SK-MEL-5 (cell line): ENCODE data around the gene MCRIP2. TPM values are rescaled to one million over a fixed set of nuclear protein-coding genes. Genes with fewer than 3 reads are reported as not detected.
A peak's percentile ranks its signal among the peaks of the same experiment; 100 is the strongest.

Experiments used
- DNase-seq: peaks from one replicate; pipeline ENCODE4 v3.0.0-alpha.2; 2016; ENCODE audit warnings: low read depth, low spot score
- in situ Hi-C: cut with HindIII; loops from 2 replicates; pipeline ENCODE4 v1.10.0; 2016; ENCODE audit warnings: low sequenced_read_pairs, high pct_unique_total_duplicates, low pct_unique_long_range_greater_than_20kb
- total RNA-seq: library from RNA; depleted of rRNA; stranded (reverse); fragments of >200 nt; shearing (Covaris generic); gene quantifications from 2 replicates; pipeline ENCODE4 v1.2.3, GENCODE V29; 2014

The MCRIP2 gene
- total RNA-seq, 1 experiment from 2014 or later, result 34.4 TPM

GRCh38 chr16:642189-643049, 791 bp downstream of the MCRIP2 start:
- in situ Hi-C loops, result no loop called here
- DNase-seq, result peak; percentile 20

GRCh38 chr16:643050-643368, 1.4 kb downstream of the MCRIP2 start:
- no peak for DNase-seq
- in situ Hi-C loops, result no loop called here

GRCh38 chr16:644556-644955, 2.9 kb downstream of the MCRIP2 start:
- no peak for DNase-seq
- in situ Hi-C loops, result no loop called here

GRCh38 chr16:645852-646678, 4.4 kb downstream of the MCRIP2 start:
- DNase-seq, result no peak
- in situ Hi-C loops, result no loop called here

- no peak for DNase-seq
- in situ Hi-C loops, result no loop called here
Measured at GRCh38 chr16:646679-647172, 5.1 kb downstream of the MCRIP2 start.

- no peak for DNase-seq
- in situ Hi-C loops, result no loop called here
Measured at GRCh38 chr16:647173-647902, 5.7 kb downstream of the MCRIP2 start.

- DNase-seq, result peak; percentile 69
- in situ Hi-C loops, result no loop called here
Measured at GRCh38 chr16:648071-648780, 6.6 kb downstream of the MCRIP2 start.

GRCh38 chr16:648781-649589, 7.4 kb downstream of the MCRIP2 start, which contains the start of gene WDR90:
TSS of gene WDR90 (plus strand) at chr16:649365. CDS start at chr16:649417, 52 bp downstream.
- DNase-seq, result peak; percentile 87
- in situ Hi-C loops, result no loop called here

- DNase-seq, result no peak
- in situ Hi-C loops, result no loop called here
Measured at GRCh38 chr16:649631-650030, 8.0 kb downstream of the MCRIP2 start.

GRCh38 chr16:651844-652243, 10.2 kb downstream of the MCRIP2 start:
- in situ Hi-C loops, result no loop called here
- DNase-seq, result peak; percentile 45

- no peak for DNase-seq
- in situ Hi-C loops, result no loop called here
Measured at GRCh38 chr16:652454-653305, 11.1 kb downstream of the MCRIP2 start.

GRCh38 chr16:654034-654433, 12.4 kb downstream of the MCRIP2 start:
- DNase-seq, result no peak
- in situ Hi-C loops, result no loop called here

- in situ Hi-C loops, result no loop called here
Measured at GRCh38 chr16:657487-657886, 15.9 kb downstream of the MCRIP2 start.

GRCh38 chr16:658679-659571, 17.3 kb downstream of the MCRIP2 start:
- DNase-seq, result no peak
- in situ Hi-C loops, result no loop called here

More at GRCh38 chr16:657487-657886, 15.9 kb downstream of the MCRIP2 start:
- no peak for DNase-seq

GRCh38 chr16:659618-660017, 18.0 kb downstream of the MCRIP2 start:
- no peak for DNase-seq
- in situ Hi-C loops, result no loop called here
